ENCODE measurements around the gene INSC. TPM values are rescaled to one million over a fixed set of nuclear protein-coding genes. Genes with fewer than 3 reads are reported as not detected.

INSC gene
- total and polyA plus RNA-seq, 9 of the 15 experiments (the other 6 are each of a cell fraction or from before 2014, with no cell fraction given): not detected

- intact Hi-C loops (cut with micrococcal nuclease): no loop called here
- H3K79me2 ChIP-seq (ENCODE audit: control insufficient read depth, insufficient read depth, low read length): no peaks in the 10 kb centered on the region
- WGBS (ENCODE audit: insufficient coverage, low coverage, missing lambda C conversion rate): 0% methylated on average over 3 of the region's 3 CpGs
- ChIA-PET CTCF (ENCODE audit: low intra/inter-chr PET ratio) (no interaction called here), POLR2A (interaction anchor here (1.0 kb wide), 1 partner anchor 15 kb away, joined by 4 read pairs; no protein-coding TSS in a partner anchor)
- no peak for ATAC-seq
- H3K9ac ChIP-seq (ENCODE audit: insufficient read depth in 1 of 2, low read depth in 2 of 2, low read length in 2 of 2): no peak overlapping the region
- H4K20me1 ChIP-seq (replicated peaks; ENCODE audit: control insufficient read depth, insufficient read depth, low read length): no peaks in the 10 kb centered on the region
- H3K9me1 ChIP-seq (ENCODE audit: control insufficient read depth, insufficient read depth, low read length): no peaks in the 10 kb centered on the region
- H3K9me3 ChIP-seq (replicated peaks; ENCODE audit: control insufficient read depth, insufficient read depth, low read depth, low read length): no peaks in the 10 kb centered on the region
- H2AFZ ChIP-seq (ENCODE audit: low read depth, low read length): no peak overlapping the region
- H3K36me3 ChIP-seq (ENCODE audit: control insufficient read depth, insufficient read depth, low read length): no peaks in the 10 kb centered on the region
- H3K27ac ChIP-seq (ENCODE audit: extremely low read depth, low read depth, low read length): no peak overlapping the region
- no TSS peak for BruUV-seq (replicated peaks)
- no peak overlapping the region for H3K4me3 ChIP-seq
- FAIRE-seq: no peak
- H3K4me1 ChIP-seq (replicated peaks in 1 of 2; ENCODE audit: control insufficient read depth in 2 of 2, insufficient read depth in 2 of 2, low read length in 2 of 2): no peaks in the 10 kb centered on the region
- no peak for DNase-seq (ENCODE audit: extremely low read depth in 1 of 4, low spot score in 3 of 4)
- no peak overlapping the region for H3K4me2 ChIP-seq (ENCODE audit: insufficient read depth, low read length)
- TF ChIP-seq RBM34 (IDR thresholded peaks at IDR 0.05; ENCODE audit: borderline replicate concordance, insufficient read depth, low read length) (no peak), MCM3 (IDR thresholded peaks at IDR 0.05) (no peak), ZNF263 (CRISPR knock-in tag; IDR thresholded peaks at IDR 0.05; ENCODE audit: borderline replicate concordance) (no peak), ZBTB1 (CRISPR knock-in tag; IDR thresholded peaks at IDR 0.05; ENCODE audit: borderline replicate concordance, low read depth) (no peak), HDAC6 (IDR thresholded peaks at IDR 0.05; ENCODE audit: low read depth, low read length) (no peak), KDM4B (IDR thresholded peaks at IDR 0.05; ENCODE audit: borderline replicate concordance in 2 of 2, low read depth in 1 of 2) (no peak), LCOR (CRISPR knock-in tag; IDR thresholded peaks at IDR 0.05) (no peak), PRPF4 (IDR thresholded peaks at IDR 0.05; ENCODE audit: insufficient read depth, low read depth, low read length, poor library complexity, severe bottlenecking) (no peak), ZNF511 (CRISPR knock-in tag; IDR thresholded peaks at IDR 0.05) (no peak), MAFG (tag; conservative IDR thresholded peaks at IDR 0.05) (no peak), ZNF764 (CRISPR knock-in tag; IDR thresholded peaks at IDR 0.05; ENCODE audit: low read depth) (no peak), CHD2 (IDR thresholded peaks at IDR 0.05; ENCODE audit: low read depth, low read length) (no peak), MBD1 (CRISPR knock-in tag; IDR thresholded peaks at IDR 0.05) (no peak), SPI1 (IDR thresholded peaks at IDR 0.05; ENCODE audit: borderline replicate concordance, low read depth, low read length) (no peak)
- no peaks in the 10 kb centered on the region for H3K27me3 ChIP-seq (ENCODE audit: control insufficient read depth in 2 of 2, insufficient read depth in 2 of 2, low read length in 2 of 2)
- in situ Hi-C loops (cut with MboI): no loop called here
Measured at GRCh38 chr11:15141381-15141780, 26.7 kb downstream of the INSC start.
